ENCODE measurements around the gene B3GNT9. TPM values are rescaled to one million over a fixed set of nuclear protein-coding genes. Genes with fewer than 3 reads are reported as not detected.

B3GNT9 gene
- total RNA-seq, 3 donors from 2014 or later = 7.8 to 13.3 (median 11.1) TPM

DNA sequence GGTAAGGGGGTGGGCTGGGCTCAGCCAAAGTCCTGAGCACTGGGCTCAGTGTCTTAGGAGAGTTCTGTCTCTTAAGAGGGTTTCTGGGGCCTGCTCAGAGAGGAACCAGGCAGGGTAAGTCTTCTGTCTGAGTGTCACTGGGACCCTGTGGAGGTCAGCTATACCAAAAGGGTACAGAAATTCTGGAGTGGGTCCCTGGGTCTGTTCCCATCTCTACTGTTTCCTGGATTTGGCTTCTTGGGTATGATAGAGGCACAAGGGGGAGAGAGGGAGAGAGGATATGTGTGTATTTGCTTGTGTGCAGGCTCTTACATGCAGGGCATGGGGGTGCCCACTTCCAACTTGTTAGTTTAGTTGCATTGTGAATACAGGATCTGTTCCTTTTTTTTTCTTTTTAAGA is 42.7 kb upstream of the B3GNT9 start:
- peaks cover 5 to 24% of the 10 kb centered on the region in 2 donors for H3K4me1 ChIP-seq
- peak overlapping the region; percentile 85 to 94 (median 93) for H3K4me3 ChIP-seq
- intact Hi-C loops (cut with DNase I; ENCODE audit: low total_unique reads) = no loop called here
- no peak for TF ChIP-seq POLR2AphosphoS5 (IDR thresholded peaks at IDR 0.05)
- TF ChIP-seq POLR2A (IDR thresholded peaks at IDR 0.05) = no peak
- TF ChIP-seq CTCF (IDR thresholded peaks at IDR 0.05) = no peak
- no peak overlapping the region for H3K27ac ChIP-seq
- no peak for DNase-seq (ENCODE audit: low spot score in 2 of 2)
- H3K27me3 ChIP-seq = no peaks in the 10 kb centered on the region
- no peaks in the 10 kb centered on the region for H3K9me3 ChIP-seq
- no peaks in the 10 kb centered on the region for H3K36me3 ChIP-seq

DNA sequence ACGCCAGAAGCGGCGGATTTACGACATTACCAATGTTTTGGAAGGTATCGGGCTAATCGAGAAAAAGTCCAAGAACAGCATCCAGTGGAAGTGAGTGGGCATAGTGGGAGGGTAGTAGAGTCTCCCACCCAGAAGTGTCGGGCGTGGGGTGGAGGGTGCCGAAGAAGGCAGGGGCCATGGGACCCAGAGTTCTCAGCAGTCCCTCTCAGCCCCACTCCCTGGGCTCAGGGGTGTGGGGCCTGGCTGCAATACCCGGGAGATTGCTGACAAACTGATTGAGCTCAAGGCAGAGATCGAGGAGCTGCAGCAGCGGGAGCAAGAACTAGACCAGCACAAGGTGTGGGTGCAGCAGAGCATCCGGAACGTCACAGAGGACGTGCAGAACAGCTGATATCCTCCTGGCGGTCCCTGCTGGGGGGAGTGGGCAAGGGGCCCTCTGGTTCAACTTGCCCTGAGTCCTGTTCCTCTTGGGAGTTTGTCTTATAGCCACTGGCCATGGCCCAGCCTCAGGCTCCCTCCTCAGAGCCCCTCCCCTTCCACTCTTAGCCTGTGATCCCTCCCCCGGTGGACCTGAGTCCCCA is 42.1 kb upstream of the B3GNT9 start:
- no peak for DNase-seq (ENCODE audit: low spot score in 2 of 2)
- Histone ChIP-seq H3K4me1 (peaks cover 5 to 17% of the 10 kb centered on the region in 2 donors), H3K4me3 (peak overlapping the region; percentile 85 to 94 (median 93)), H3K36me3 (no peaks in the 10 kb centered on the region), H3K9me3 (no peaks in the 10 kb centered on the region), H3K27me3 (no peaks in the 10 kb centered on the region), H3K27ac (peak overlapping the region in 1 of 2 donors; percentile 69)
- intact Hi-C loops (cut with DNase I; ENCODE audit: low total_unique reads) = no loop called here
- TF ChIP-seq POLR2AphosphoS5 (IDR thresholded peaks at IDR 0.05) = no peak
- TF ChIP-seq POLR2A (IDR thresholded peaks at IDR 0.05) = no peak
- no peak for TF ChIP-seq CTCF (IDR thresholded peaks at IDR 0.05)

DNA sequence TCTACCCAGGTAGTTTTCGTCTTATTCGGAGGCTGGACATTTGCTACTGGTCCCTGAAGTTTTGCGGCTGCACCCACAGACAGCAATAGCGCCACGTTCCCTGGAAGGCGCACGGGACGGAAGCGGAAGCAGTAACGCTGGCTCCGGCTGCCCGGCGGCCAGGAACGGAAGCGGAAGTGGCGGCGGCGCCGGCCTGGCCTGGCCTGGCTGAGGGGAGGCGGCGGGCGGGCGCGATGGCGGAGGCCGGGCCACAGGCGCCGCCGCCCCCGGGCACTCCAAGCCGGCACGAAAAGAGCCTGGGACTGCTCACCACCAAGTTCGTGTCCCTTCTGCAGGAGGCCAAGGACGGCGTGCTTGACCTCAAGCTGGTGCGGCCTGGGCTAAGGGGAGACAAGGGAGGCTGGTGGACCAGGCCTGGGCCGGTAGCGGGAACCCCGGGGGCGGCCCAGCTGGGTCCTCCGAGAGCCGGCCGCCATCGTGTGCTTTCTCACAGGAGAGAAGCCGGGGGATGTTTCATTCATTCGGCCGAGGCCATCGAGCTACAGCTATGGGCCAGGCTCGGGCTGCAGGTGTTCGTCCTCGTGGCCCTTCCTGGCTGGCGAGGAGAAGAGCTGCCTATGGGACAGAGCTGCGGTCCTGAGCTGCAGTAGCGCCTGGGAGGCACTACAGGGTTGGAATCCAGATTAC is 41.3 kb upstream of the B3GNT9 start, which contains the start of gene E2F4:
TSS of gene E2F4 (plus strand) at position 161 of the 687 bp plus-strand sequence. CDS start at position 234, 73 bp downstream.
- intact Hi-C loops (cut with DNase I; ENCODE audit: low total_unique reads) = no loop called here
- DNase-seq (ENCODE audit: low spot score in 2 of 2) = peak; percentile 85 to 90
- peak within 1 kb of the TSS; percentile 69 to 70 for H3K27ac ChIP-seq

DNA sequence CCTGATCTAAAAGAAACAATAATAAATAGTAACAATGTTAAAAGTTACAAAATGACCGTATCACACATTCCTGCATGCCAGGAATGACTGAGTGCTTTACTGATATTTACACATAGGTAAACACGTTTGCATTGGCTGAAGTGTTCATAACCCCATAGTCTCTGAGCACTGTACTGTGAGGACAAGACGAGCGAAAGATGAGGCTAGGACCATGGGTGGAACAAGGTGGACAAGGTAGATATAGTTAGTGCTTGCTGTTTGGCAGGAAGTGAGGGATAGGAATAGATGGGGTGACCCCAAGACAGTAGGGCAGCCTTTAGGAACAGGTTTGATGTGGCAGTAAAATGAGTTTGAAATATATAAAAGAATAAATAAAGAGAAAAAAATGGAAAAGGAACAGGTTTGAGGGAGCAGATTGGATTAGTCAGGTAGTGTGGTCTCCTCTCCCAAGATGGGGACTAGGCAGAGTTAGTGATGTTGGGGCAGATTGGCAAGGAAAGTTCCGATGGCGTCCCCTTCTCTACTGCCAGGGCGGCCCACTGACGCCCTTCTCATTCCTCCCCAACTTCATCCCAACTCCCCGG is 40.7 kb upstream of the B3GNT9 start:
- DNase-seq (ENCODE audit: low spot score in 2 of 2) = no peak
- H3K27me3 ChIP-seq = no peaks in the 10 kb centered on the region
- H3K9me3 ChIP-seq = no peaks in the 10 kb centered on the region
- H3K4me3 ChIP-seq = peak overlapping the region in 2 of 3 donors; percentile 85 to 93
- peaks cover 5 to 15% of the 10 kb centered on the region in 2 donors for H3K4me1 ChIP-seq
- intact Hi-C loops (cut with DNase I; ENCODE audit: low total_unique reads) = no loop called here
- no peaks in the 10 kb centered on the region for H3K36me3 ChIP-seq
- no peak for TF ChIP-seq POLR2A (IDR thresholded peaks at IDR 0.05)
- H3K27ac ChIP-seq = no peak overlapping the region

More for the DNA sequence above, 41.3 kb upstream of the B3GNT9 start, which contains the start of gene E2F4:
- TF ChIP-seq POLR2AphosphoS5 (IDR thresholded peaks at IDR 0.05) (peak; percentile 74 to 84 (median 84)), CTCF (IDR thresholded peaks at IDR 0.05) (no peak)
- H3K27me3 ChIP-seq = no peaks in the 10 kb centered on the region
- peaks cover 5 to 15% of the 10 kb centered on the region in 2 donors for H3K4me1 ChIP-seq
- H3K36me3 ChIP-seq = no peaks in the 10 kb centered on the region
- no peaks in the 10 kb centered on the region for H3K9me3 ChIP-seq
- peak within 1 kb of the TSS; percentile 85 to 94 (median 93) for H3K4me3 ChIP-seq

DNA sequence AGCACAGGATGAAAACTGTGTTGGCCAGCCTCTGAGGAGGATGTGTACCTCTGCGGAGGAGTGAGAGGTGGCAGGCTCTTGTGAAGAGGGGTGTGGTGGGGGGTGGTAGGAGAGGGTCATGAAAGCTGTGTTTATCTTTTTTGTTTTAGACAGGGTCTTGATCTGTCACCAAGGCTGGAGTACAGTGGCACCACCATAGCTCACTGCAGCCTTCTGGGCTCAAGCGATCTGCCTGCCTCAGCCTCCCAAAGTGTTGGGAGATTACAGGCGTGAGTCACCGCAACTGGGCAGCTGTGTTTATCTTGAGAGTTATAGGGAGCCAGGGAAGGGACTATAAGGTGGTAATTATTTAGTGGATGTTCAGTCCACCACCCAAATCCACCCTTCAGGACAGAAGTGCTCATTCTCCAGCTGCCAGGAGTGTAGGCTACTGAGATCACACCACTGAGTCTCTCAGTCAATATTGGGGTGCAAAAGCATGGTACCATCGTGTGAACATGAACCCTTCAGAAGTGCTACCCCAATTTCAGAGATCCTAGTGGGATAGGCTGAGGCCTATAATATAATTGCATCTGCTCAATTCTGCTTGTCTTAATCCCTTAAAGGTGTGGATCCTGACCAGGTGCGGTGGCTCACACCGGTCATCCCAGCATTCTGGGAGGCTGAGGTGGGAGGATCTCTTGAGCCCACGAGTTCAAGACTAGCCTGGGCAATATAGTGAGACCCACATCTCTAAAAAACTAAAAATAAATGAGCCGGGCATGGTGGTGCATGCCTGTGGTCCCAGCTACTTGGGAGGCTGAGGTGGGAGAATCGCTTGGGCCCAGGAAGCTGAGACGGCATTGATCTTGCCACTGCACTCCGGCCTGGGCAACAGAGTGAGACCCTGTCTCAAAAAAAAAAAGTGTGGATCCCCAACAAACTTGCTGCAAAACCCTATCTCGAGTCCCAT is 39.9 kb upstream of the B3GNT9 start:
- Histone ChIP-seq H3K27me3 (no peaks in the 10 kb centered on the region), H3K4me1 (peaks cover 6 to 15% of the 10 kb centered on the region in 2 donors), H3K27ac (no peak overlapping the region), H3K36me3 (no peaks in the 10 kb centered on the region), H3K9me3 (no peaks in the 10 kb centered on the region), H3K4me3 (no peak overlapping the region)
- no peak for TF ChIP-seq POLR2AphosphoS5 (IDR thresholded peaks at IDR 0.05)
- TF ChIP-seq CTCF (IDR thresholded peaks at IDR 0.05) = no peak
- TF ChIP-seq POLR2A (IDR thresholded peaks at IDR 0.05) = no peak
- DNase-seq (ENCODE audit: low spot score in 2 of 2) = no peak
- intact Hi-C loops (cut with DNase I; ENCODE audit: low total_unique reads) = no loop called here

Measured in breast epithelium (tissue), 4 donors.